Measurements from ENCODE around the gene CBL.

CBL gene

DNA sequence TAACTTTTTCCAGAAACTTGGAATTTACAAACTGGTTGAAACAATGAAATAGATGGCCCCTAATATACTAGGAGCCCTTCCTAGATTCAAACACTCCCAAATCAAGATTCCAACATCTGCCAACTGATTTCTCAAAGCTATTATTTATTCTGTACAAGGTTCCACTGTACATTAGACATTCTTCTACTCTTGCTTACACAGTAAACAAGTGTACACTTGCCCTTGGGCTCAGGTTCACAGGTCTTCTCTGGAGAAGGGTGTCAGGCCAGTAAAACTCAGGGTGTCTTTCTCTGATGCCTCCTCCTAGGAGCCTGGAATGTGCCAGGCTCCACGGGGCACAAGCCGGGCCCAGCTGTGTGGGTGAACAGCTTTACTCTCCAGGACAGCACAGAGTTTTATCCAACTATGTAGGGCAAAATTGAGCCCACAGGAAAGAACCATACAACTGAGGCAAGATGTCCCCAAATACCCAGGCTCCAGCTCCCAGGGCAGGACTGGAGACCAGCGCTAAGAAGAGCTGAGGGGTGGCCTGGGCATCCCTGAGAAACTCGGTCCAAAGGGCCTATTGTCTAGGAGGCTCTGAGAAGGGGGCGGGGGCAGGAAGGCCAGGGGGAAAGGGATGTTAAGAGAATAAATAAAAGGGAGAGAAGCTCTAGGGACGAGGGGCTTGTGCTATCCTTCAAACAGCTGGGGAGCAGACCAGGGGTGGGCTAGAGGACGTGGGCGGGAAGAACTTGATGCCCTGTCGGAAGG, 149.1 kb downstream of the CBL start:
- Mint-ChIP-seq H3K4me3 (peak overlapping the region; percentile 13 to 32 (median 30)), H3K9me3 (no peaks in the 10 kb centered on the region), H3K27ac (no peak overlapping the region), H3K4me1 (peaks cover 44% of the 10 kb centered on the region), H3K27me3 (ENCODE audit: low read depth) (peaks cover 40% of the 10 kb centered on the region), H3K36me3 (ENCODE audit: low read depth) (peaks cover 31% of the 10 kb centered on the region)
- TF ChIP-seq CTCF (IDR thresholded peaks at IDR 0.05; ENCODE audit: unreplicated experiment in 3 of 3), result no peak

DNA sequence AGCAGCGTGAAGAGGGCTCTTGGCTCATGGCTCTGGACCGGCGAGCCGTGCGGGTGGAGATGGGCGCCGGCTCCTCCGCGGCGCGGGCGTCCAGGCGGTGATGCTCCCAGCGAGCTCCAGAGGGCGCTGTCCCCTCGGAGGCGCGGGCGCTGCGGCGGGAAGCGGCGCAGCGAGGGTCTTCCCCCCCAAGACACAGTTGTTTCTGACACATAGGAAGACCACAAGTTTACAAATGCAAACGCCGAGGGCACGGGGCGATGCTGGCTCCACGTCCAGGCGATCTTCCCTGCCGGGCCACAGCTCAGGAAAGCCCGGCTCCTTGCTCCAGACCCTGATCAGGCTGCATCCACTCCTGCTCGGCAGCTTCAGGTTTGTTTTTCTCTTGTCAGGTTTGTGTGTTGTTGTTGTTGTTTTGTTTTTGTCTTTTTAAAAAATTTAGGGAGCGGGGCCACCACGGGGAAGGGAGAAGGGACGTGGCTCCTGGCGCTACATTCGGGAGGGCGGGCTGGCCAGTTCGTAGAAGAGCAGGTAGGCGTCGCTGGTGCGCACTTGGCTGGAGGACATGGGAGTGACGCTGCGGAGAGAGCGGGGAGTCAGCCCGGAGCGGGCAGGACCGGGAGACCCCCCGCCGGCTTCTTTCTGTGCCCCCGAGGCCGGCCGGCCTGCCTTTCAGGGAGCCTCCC, 150.4 kb downstream of the CBL start:
- peak overlapping the region; percentile 11 to 81 (median 73) for H3K27ac Mint-ChIP-seq
- peak overlapping the region; percentile 85 to 91 (median 90) for H3K4me3 Mint-ChIP-seq
- peaks cover 49% of the 10 kb centered on the region for H3K4me1 Mint-ChIP-seq
- peaks cover 35% of the 10 kb centered on the region for H3K27me3 Mint-ChIP-seq (ENCODE audit: low read depth)
- TF ChIP-seq CTCF (IDR thresholded peaks at IDR 0.05; ENCODE audit: unreplicated experiment in 3 of 3), result peak; percentile 97 to 99 (median 98)
- H3K9me3 Mint-ChIP-seq, result no peaks in the 10 kb centered on the region
- H3K36me3 Mint-ChIP-seq (ENCODE audit: low read depth), result peaks cover 34% of the 10 kb centered on the region

DNA sequence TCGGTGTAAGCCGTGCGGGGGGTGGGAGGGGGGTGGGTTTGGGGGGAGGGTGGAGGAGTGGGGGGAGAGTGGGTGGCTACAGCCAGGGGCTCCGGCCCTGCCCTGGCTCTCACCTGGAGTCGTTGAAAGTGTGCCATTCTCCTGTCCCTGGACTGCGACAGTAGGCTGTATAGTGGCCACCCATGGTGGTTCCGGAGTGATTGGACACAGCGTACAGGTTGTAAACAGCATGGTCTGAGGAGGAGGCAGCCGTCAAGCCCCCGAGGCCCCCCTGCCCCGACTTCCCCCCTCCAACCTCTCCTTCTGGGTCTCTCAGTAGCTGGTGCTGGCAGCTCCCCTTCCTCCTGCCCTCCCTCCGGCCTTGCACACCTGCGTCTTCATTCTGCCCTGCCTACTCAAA, 150.9 kb downstream of the CBL start:
- Mint-ChIP-seq H3K4me1 (peaks cover 55% of the 10 kb centered on the region), H3K36me3 (ENCODE audit: low read depth) (peaks cover 34% of the 10 kb centered on the region), H3K27me3 (ENCODE audit: low read depth) (peaks cover 32% of the 10 kb centered on the region), H3K9me3 (no peaks in the 10 kb centered on the region), H3K27ac (peak overlapping the region in 1 of 3 experiments; percentile 73), H3K4me3 (peak overlapping the region; percentile 74 to 75 (median 75))
- TF ChIP-seq CTCF (IDR thresholded peaks at IDR 0.05; ENCODE audit: unreplicated experiment in 3 of 3), result no peak
